PC-9 (cell line): Measurements from ENCODE around the gene ZFR2. TPM values are rescaled to one million over a fixed set of nuclear protein-coding genes. Genes with fewer than 3 reads are reported as not detected.

Experiments
- Bru-seq: library from RNA; stranded (reverse); fragments of 400-500 nt; gene quantifications from one replicate; lab custom pipeline; 2021; lab: Mats Ljungman, UMichigan
- BruChase-seq, 2 experiments: library from RNA; stranded (reverse); fragments of 400-500 nt; gene quantifications; one replicate each; lab custom pipeline; 2021; lab: Mats Ljungman, UMichigan
- BruUV-seq: library from RNA; stranded (reverse); fragments of 400-500 nt; replicated peaks from 2 replicates; lab custom pipeline; 2021; lab: Mats Ljungman, UMichigan
- CTCF ChIA-PET: fragments of 300-600 bp; sonication (Branson Sonifier 250); formaldehyde crosslinking; loops from one replicate; lab custom pipeline; 2022; ENCODE audit warnings: antibody characterized with exemption; lab: Charles Lee
- POLR2A ChIA-PET: fragments of 300-600 bp; sonication (Branson Sonifier 250); formaldehyde crosslinking; loops from one replicate; lab custom pipeline; 2022; ENCODE audit warnings: antibody characterized with exemption; ENCODE audit not compliant: unreplicated experiment; lab: Charles Lee
- DNase-seq, 2 experiments: peaks; one replicate each; pipeline versions ENCODE4 v3.0.0 to v3.0.0-alpha.2; 2015 to 2022; ENCODE audit warnings: mixed read lengths in 1 of 2
- H2AFZ ChIP-seq: fragments of 200-600 bp; sonication (generic); 2 replicates; pipeline ENCODE4 v1.8.1; 2017; ENCODE audit warnings: antibody characterized with exemption
- H3F3A ChIP-seq: fragments of 200-600 bp; sonication (generic); 2 replicates; pipeline ENCODE4 v1.8.1; 2017; ENCODE audit warnings: antibody characterized with exemption, mild to moderate bottlenecking, low read depth; ENCODE audit not compliant: insufficient read depth
- H3K27ac ChIP-seq: fragments of 200-600 bp; sonication (generic); 2 replicates; pipeline ENCODE4 v1.6.1; 2016; ENCODE audit warnings: mixed run types
- H3K27me3 ChIP-seq: fragments of 200-600 bp; sonication (generic); 2 replicates; pipeline ENCODE4 v1.6.1; 2016; ENCODE audit warnings: low read depth, mixed run types; ENCODE audit not compliant: insufficient read depth
- H3K36me3 ChIP-seq: fragments of 200-600 bp; sonication (generic); 2 replicates; pipeline ENCODE4 v1.6.1; 2016; ENCODE audit warnings: low read depth, mixed run types
- H3K4me1 ChIP-seq: fragments of 200-600 bp; sonication (generic); replicated peaks from 2 replicates; pipeline ENCODE4 v1.6.1; 2016; ENCODE audit warnings: mixed run types; ENCODE audit not compliant: insufficient read depth
- H3K4me2 ChIP-seq: fragments of 200-600 bp; sonication (generic); 2 replicates; pipeline ENCODE4 v1.6.1; 2017; ENCODE audit warnings: mixed run types
- H3K4me3 ChIP-seq: fragments of 200-600 bp; sonication (generic); 2 replicates; pipeline ENCODE4 v1.6.1; 2016; ENCODE audit warnings: mixed run types
- H3K79me2 ChIP-seq: fragments of 200-600 bp; sonication (generic); 2 replicates; pipeline ENCODE4 v1.6.1; 2017; ENCODE audit warnings: low read depth, mixed run types
- H3K9me2 ChIP-seq: fragments of 200-600 bp; sonication (generic); 2 replicates; pipeline ENCODE4 v1.8.1; 2017; ENCODE audit warnings: mild to moderate bottlenecking; ENCODE audit not compliant: insufficient read depth
- H3K9me3 ChIP-seq: fragments of 200-600 bp; sonication (generic); 2 replicates; pipeline ENCODE4 v1.8.1; 2016; ENCODE audit warnings: low read depth; ENCODE audit not compliant: insufficient read depth
- H4K20me1 ChIP-seq: fragments of 200-600 bp; sonication (generic); 2 replicates; pipeline ENCODE4 v1.8.1; 2017; ENCODE audit not compliant: insufficient read depth
- CTCF ChIP-seq: fragments of 200-600 bp; sonication (generic); conservative IDR thresholded peaks from 2 replicates; pipeline ENCODE4 v1.6.1; 2017; ENCODE audit warnings: mixed run types, antibody characterized with exemption, mild to moderate bottlenecking, moderate library complexity
- EZH2 ChIP-seq: fragments of 200-600 bp; sonication (generic); IDR thresholded peaks from 2 replicates; pipeline ENCODE4 v1.8.0; 2017; ENCODE audit warnings: antibody characterized with exemption, low read depth
- intact Hi-C: fragments of 100-400 bp; cut with micrococcal nuclease; formaldehyde crosslinking; loops from one replicate; pipeline ENCODE4 v1.10.0; 2022; ENCODE audit not compliant: unreplicated experiment
- long read RNA-seq: library from polyadenylated mRNA; stranded (forward); transcript quantifications from one replicate; pipeline ENCODE4 v2.0.0, GENCODE V29; 2022
- total RNA-seq: library from RNA; stranded (reverse); gene quantifications from 2 replicates; pipeline ENCODE4 v1.2.3, GENCODE V29; 2021

The ZFR2 gene
- total RNA-seq (not detected in 2 replicates), Bru-seq, nascent RNA (not detected), BruChase-seq, experiment 1, labeled RNA remaining after a 2-hour chase (not detected), BruChase-seq, experiment 2, labeled RNA remaining after a 6-hour chase (percentile 3 among the genes with signal in this experiment)
- long read RNA-seq: 0 reads

- no peak within 1 kb of the TSS for H3K27ac ChIP-seq
- TF ChIP-seq CTCF (no peak), EZH2 (no peak)
- no peaks in the 10 kb centered on the region for H3K79me2 ChIP-seq
- 0 out of 2 replicates have a peak, but pooled peaks cover 3% of the 10 kb centered on the region for H3F3A ChIP-seq
- H3K4me3 ChIP-seq: no peak within 1 kb of the TSS
- intact Hi-C loops: no loop called here
- H3K27me3 ChIP-seq: peaks cover 49% of the 10 kb centered on the region
- H3K9me2 ChIP-seq: no peaks in the 10 kb centered on the region
- no peak within 1 kb of the TSS for H2AFZ ChIP-seq
- no peak within 1 kb of the TSS for H3K4me2 ChIP-seq
- H4K20me1 ChIP-seq: no peaks in the 10 kb centered on the region
- H3K36me3 ChIP-seq: no peaks in the 10 kb centered on the region
- no peaks in the 10 kb centered on the region for H3K4me1 ChIP-seq
- ChIA-PET POLR2A (no interaction called here), CTCF (no interaction called here)
- H3K9me3 ChIP-seq: no peaks in the 10 kb centered on the region
- no TSS peak for BruUV-seq
- DNase-seq: no peak
Measured at GRCh38 chr19:3868770-3869456, at the start of gene ZFR2. TSS of gene ZFR2 (minus strand) at chr19:3869038. CDS start at chr19:3869017, 21 bp downstream.

- Histone ChIP-seq H3K4me3 (no peak overlapping the region), H3K27me3 (peaks cover 9% of the 10 kb centered on the region; the same call in 1 of the 2 replicates), H2AFZ (no peak overlapping the region), H3K4me1 (no peaks in the 10 kb centered on the region), H3K36me3 (no peaks in the 10 kb centered on the region), H3K27ac (no peak overlapping the region), H3K9me2 (no peaks in the 10 kb centered on the region), H4K20me1 (no peaks in the 10 kb centered on the region), H3K4me2 (no peak overlapping the region), H3F3A (no peaks in the 10 kb centered on the region), H3K9me3 (no peaks in the 10 kb centered on the region), H3K79me2 (no peaks in the 10 kb centered on the region)
- TF ChIP-seq EZH2 (no peak), CTCF (no peak)
- intact Hi-C loops: no loop called here
- ChIA-PET POLR2A (no interaction called here), CTCF (no interaction called here)
- DNase-seq: no peak
- BruUV-seq: no TSS peak
Measured at GRCh38 chr19:3916033-3916432, 47.2 kb upstream of the ZFR2 start.

GRCh38 chr19:3914199-3914598, 45.4 kb upstream of the ZFR2 start:
- Histone ChIP-seq H3K27ac (no peak overlapping the region), H3K36me3 (no peaks in the 10 kb centered on the region), H3K4me2 (no peak overlapping the region), H3K4me3 (no peak overlapping the region), H3K9me3 (no peaks in the 10 kb centered on the region), H3K9me2 (no peaks in the 10 kb centered on the region), H3K27me3 (peaks cover 4% of the 10 kb centered on the region; the same call in 1 of the 2 replicates), H3F3A (no peaks in the 10 kb centered on the region), H3K79me2 (no peaks in the 10 kb centered on the region), H3K4me1 (no peaks in the 10 kb centered on the region), H2AFZ (no peak overlapping the region), H4K20me1 (no peaks in the 10 kb centered on the region)
- TF ChIP-seq EZH2 (no peak), CTCF (no peak)
- intact Hi-C loops: no loop called here
- POLR2A ChIA-PET: no interaction called here
- BruUV-seq: no TSS peak
- no peak for DNase-seq
- CTCF ChIA-PET: interaction anchor here (0.6 kb wide), 1 partner anchor 19 kb away, joined by 12 read pairs; no protein-coding TSS in a partner anchor
